H7 (cell line): Measurements from ENCODE around the gene VWC2. TPM values are rescaled to one million over a fixed set of nuclear protein-coding genes. Genes with fewer than 3 reads are reported as not detected.
"Not testable (repeated sequence)": the region's sequence is repeated elsewhere in the genome, so short reads cannot be mapped to it uniquely, and the experiment has no call there.

Experiments
- DNase-seq: peaks from one replicate; pipeline ENCODE4 v3.0.0; 2012
- H3K27me3 ChIP-seq: 2 replicates; pipeline ENCODE4 v1.6.0; 2011; ENCODE audit warnings: mild to moderate bottlenecking, low read length; ENCODE audit not compliant: control insufficient read depth, insufficient read depth
- H3K36me3 ChIP-seq: replicated peaks from 2 replicates; pipeline ENCODE4 v1.5.1; 2011; ENCODE audit warnings: low read length; ENCODE audit not compliant: control insufficient read depth, insufficient read depth
- H3K4me3 ChIP-seq: 2 replicates; pipeline ENCODE4 v1.5.1; 2011; ENCODE audit warnings: low read depth, mild to moderate bottlenecking, control low read depth, low read length, moderate library complexity; ENCODE audit not compliant: insufficient read depth
- total RNA-seq: library from RNA; depleted of rRNA; stranded (reverse); fragments of >200 nt; shearing (Covaris generic); gene quantifications from 2 replicates; pipeline ENCODE4 v1.2.3, GENCODE V29; 2014

The VWC2 gene
- total RNA-seq, 1 experiment from 2014 or later = 0.28 TPM

- DNase-seq, H3K36me3 ChIP-seq, H3K4me3 ChIP-seq, H3K27me3 ChIP-seq: not testable (repeated sequence)
These were observed 78.1 kb downstream of the VWC2 start for GRCh38 chr7:49851614-49851934.

- H3K27me3 ChIP-seq = no peaks in the 10 kb centered on the region
- peak; percentile 72 for DNase-seq
- no peak overlapping the region for H3K4me3 ChIP-seq
- no peaks in the 10 kb centered on the region for H3K36me3 ChIP-seq
These were observed 79.4 kb downstream of the VWC2 start for GRCh38 chr7:49852619-49853462.

GRCh38 chr7:49855281-49855980 is 82.0 kb downstream of the VWC2 start:
- no peaks in the 10 kb centered on the region for H3K36me3 ChIP-seq
- no peaks in the 10 kb centered on the region for H3K27me3 ChIP-seq
- no peak overlapping the region for H3K4me3 ChIP-seq
- DNase-seq = peak; percentile 46

- no peak for DNase-seq
- no peaks in the 10 kb centered on the region for H3K36me3 ChIP-seq
- no peak overlapping the region for H3K4me3 ChIP-seq
- H3K27me3 ChIP-seq = no peaks in the 10 kb centered on the region
These were observed 86.9 kb downstream of the VWC2 start for GRCh38 chr7:49860293-49860692.

GRCh38 chr7:49866076-49866735 is 92.8 kb downstream of the VWC2 start:
- no peaks in the 10 kb centered on the region for H3K27me3 ChIP-seq
- no peak overlapping the region for H3K4me3 ChIP-seq
- no peaks in the 10 kb centered on the region for H3K36me3 ChIP-seq
- no peak for DNase-seq

- H3K36me3 ChIP-seq = no peaks in the 10 kb centered on the region
- no peak for DNase-seq
- H3K27me3 ChIP-seq = no peaks in the 10 kb centered on the region
- H3K4me3 ChIP-seq = no peak overlapping the region
These were observed 93.5 kb downstream of the VWC2 start for GRCh38 chr7:49866910-49867309.

- Histone ChIP-seq H3K4me3 (no peak overlapping the region), H3K27me3 (no peaks in the 10 kb centered on the region), H3K36me3 (no peaks in the 10 kb centered on the region)
- DNase-seq = no peak
These were observed 100.0 kb downstream of the VWC2 start for GRCh38 chr7:49873420-49873819.

GRCh38 chr7:49875336-49875735 is 101.9 kb downstream of the VWC2 start:
- Histone ChIP-seq H3K4me3 (no peak overlapping the region), H3K27me3 (no peaks in the 10 kb centered on the region), H3K36me3 (no peaks in the 10 kb centered on the region)
- no peak for DNase-seq

GRCh38 chr7:49876202-49876601 is 102.8 kb downstream of the VWC2 start:
- Histone ChIP-seq H3K4me3 (no peak overlapping the region), H3K36me3 (no peaks in the 10 kb centered on the region), H3K27me3 (no peaks in the 10 kb centered on the region)
- no peak for DNase-seq

GRCh38 chr7:49878089-49878488 is 104.7 kb downstream of the VWC2 start:
- H3K36me3 ChIP-seq = no peaks in the 10 kb centered on the region
- DNase-seq = no peak
- no peaks in the 10 kb centered on the region for H3K27me3 ChIP-seq
- no peak overlapping the region for H3K4me3 ChIP-seq

GRCh38 chr7:49878627-49879026 is 105.2 kb downstream of the VWC2 start:
- no peaks in the 10 kb centered on the region for H3K36me3 ChIP-seq
- no peak overlapping the region for H3K4me3 ChIP-seq
- no peak for DNase-seq
- H3K27me3 ChIP-seq = no peaks in the 10 kb centered on the region

GRCh38 chr7:49883933-49884332 is 110.5 kb downstream of the VWC2 start:
- H3K4me3 ChIP-seq = no peak overlapping the region
- no peak for DNase-seq
- no peaks in the 10 kb centered on the region for H3K36me3 ChIP-seq
- no peaks in the 10 kb centered on the region for H3K27me3 ChIP-seq

GRCh38 chr7:49885593-49886285 is 112.3 kb downstream of the VWC2 start:
- DNase-seq = no peak
- Histone ChIP-seq H3K27me3 (no peaks in the 10 kb centered on the region), H3K4me3 (no peak overlapping the region), H3K36me3 (no peaks in the 10 kb centered on the region)

GRCh38 chr7:49892481-49892880 is 119.0 kb downstream of the VWC2 start:
- Histone ChIP-seq H3K27me3 (no peaks in the 10 kb centered on the region), H3K4me3 (no peak overlapping the region), H3K36me3 (no peaks in the 10 kb centered on the region)
- DNase-seq = no peak
